Vein endothelial cell (primary cell): ENCODE results near the gene GALP. TPM values are rescaled to one million over a fixed set of nuclear protein-coding genes. Genes with fewer than 3 reads are reported as not detected.

Experiments
- small RNA-seq: library from RNA; depleted of rRNA; stranded (forward); fragments of <200 nt; gene quantifications from one replicate; pipeline ENCODE3, GENCODE V24; 2012
- total RNA-seq: library from RNA; depleted of rRNA; stranded (reverse); fragments of >200 nt; gene quantifications from 2 replicates; pipeline ENCODE4 v1.2.3, GENCODE V29; 2012

The GALP gene
- total RNA-seq, result not detected in 2 replicates

DNA sequence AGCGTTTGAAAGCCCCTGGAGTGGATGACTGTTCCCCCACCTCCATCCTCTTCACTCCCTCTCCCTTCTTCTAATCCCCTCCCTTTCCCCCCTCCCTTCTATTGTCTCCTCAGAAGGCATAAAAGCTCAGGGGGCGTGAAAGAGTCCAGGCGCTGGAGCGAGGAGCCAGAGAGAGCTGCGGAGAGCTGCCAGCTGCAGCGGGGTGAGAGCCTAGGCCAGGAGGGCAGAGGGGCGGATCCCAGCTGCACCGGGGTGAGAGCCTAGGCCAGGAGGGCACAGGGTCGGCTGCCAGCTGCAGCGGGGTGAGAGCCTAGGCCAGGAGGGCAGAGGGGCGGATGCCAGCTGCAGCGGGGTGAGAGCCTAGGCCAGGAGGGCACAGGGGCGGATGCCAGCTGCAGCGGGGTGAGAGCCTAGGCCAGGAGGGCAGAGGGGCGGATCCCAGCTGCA lies at the start of gene GALP:
Gene GALP (plus strand): TSS at position 148 of the 447 bp plus-strand sequence. CDS start 1,101 bp downstream, outside the sequence.

DNA sequence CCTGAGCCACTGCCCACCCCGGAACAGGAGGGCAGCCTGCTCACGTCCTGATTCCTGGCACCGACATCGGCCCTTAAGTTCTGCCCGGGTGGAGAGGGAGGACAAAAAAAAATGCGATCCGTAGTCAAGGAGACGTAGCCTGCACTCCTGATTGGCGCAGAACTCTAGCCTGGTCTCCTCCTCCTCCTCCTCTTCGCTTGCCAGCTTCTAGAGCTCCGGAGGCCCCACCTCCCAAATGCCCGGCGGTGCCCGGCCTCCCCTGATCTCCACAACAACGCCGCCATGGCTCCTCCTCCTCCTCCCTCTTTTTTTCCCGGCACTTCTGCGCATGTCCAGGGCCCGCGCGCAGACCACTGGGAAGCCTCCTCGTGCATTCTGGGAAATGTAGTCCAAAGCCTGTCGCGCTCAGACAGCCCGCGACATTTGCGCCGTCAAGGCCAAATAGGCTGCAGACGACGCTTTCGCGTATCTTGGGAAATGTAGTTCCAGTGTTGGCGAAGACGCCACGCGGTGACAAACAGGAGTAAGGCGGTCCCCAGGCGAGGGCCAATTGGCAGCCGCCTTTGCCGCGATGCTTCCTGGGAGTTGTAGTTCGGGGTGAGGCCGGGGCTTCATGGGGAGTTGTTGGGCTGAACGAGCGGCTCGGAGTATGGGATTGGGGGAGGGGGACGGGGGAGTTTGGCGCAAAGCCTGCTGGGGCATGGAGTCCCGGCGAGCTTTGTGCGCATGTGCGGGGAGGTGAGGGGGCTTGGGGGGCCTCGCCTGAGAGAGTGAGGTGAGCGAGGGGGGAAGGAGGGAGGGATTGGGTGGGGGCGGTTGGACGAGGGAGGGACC lies 35.0 kb upstream of the GALP start, which contains the start of gene ZNF444:
Gene ZNF444 (plus strand): TSS at position 705 of the 834 bp plus-strand sequence. CDS start 5,625 bp downstream, outside the sequence.

DNA sequence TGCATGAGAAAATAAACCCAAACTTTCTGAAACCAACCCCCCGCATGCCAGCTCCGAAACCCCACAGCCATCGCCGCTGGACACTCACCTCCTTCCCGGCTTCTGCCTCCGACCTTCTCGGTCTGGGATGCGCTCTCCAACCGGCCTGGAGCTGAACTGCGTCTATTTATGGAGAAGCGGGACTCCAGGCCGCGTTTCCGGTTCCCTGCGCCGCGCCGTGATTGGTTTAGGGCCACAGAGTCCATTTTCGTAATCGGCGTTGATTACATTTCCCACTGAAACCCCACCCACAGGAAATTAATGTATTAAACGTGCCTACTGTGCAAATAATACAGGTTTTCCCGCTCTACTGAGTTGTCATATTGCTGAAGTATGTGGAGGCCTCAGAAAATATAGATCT lies 21.8 kb downstream of the GALP start, which contains the start of gene ZSCAN5B:
Gene ZSCAN5B (minus strand): TSS at position 138 of the 400 bp plus-strand sequence. CDS start 4,731 bp downstream, outside the sequence.

DNA sequence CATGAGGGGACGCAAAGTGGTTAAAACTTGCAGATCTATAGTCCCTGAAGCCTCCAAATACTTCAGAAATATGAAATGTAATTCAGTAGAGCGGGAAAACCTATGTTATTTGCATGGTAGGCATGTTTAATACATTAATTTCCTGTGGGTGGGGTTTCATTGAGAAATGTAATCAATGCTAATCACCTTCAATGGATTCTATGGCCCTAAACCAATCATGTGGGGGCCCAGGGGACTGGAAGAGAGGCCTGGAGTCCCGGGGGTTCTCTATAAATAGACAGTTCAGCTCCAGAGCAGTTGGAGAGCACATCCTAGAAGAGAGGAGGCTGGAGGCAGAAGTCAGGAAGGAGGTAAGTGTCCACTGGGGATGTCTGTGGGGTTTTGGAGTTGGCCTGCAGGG lies 26.2 kb downstream of the GALP start, which contains the start of gene ZSCAN5C:
Gene ZSCAN5C (plus strand): TSS at position 301 of the 400 bp plus-strand sequence. CDS start 3,641 bp downstream, outside the sequence.

Small RNAs within 50 kb of the gene (small RNA-seq; reads per million reads assigned to genes)
- gene AC024580.2, result not detected

Other genes starting within 250 kb of the GALP start
- gene NLRP13, start 243.7 kb upstream of the GALP start, total RNA-seq, result not detected in 2 replicates
- not detected in 2 replicates for gene NLRP8, start 228.2 kb upstream of the GALP start, total RNA-seq
- not detected in 2 replicates for gene NLRP5, start 189.2 kb upstream of the GALP start, total RNA-seq
- gene ZNF787, start 54.7 kb upstream of the GALP start, total RNA-seq, result 25.2 and 39.5 TPM in 2 replicates
- gene ZNF444, start 34.7 kb upstream of the GALP start, total RNA-seq, result 13.1 and 24.8 TPM in 2 replicates
- gene ZSCAN5B, start 21.8 kb downstream of the GALP start, total RNA-seq, result not detected in 2 replicates
- gene ZSCAN5C, start 26.3 kb downstream of the GALP start, total RNA-seq, result not detected in 2 replicates
- gene EDDM13, start 96.7 kb downstream of the GALP start, total RNA-seq, result 0.33 TPM in 1 of 2 replicates, not detected in the other
- 4.9 and 7.5 TPM in 2 replicates for gene ZSCAN5A, start 138.8 kb downstream of the GALP start, total RNA-seq
- gene ZNF582, start 217.5 kb downstream of the GALP start, total RNA-seq, result 2.2 and 2.3 TPM in 2 replicates
- 5.8 and 7.5 TPM in 2 replicates for gene ZNF583, start 228.3 kb downstream of the GALP start, total RNA-seq